GM21737 (cell line): ENCODE results near the gene AGAP2.
"Not testable (repeated sequence)": the region's sequence is repeated elsewhere in the genome, so short reads cannot be mapped to it uniquely, and the experiment has no call there.

Source experiments
- ATAC-seq: cut with Tn5 transposase; IDR thresholded peaks from one replicate; pipeline ENCODE4 v1.9.1; 2021; ENCODE audit warnings: mild to moderate bottlenecking, moderate library complexity; ENCODE audit not compliant: unreplicated experiment

The AGAP2 gene

GRCh38 chr12:57724936-57725740 is 13.4 kb downstream of the AGAP2 start:
- ATAC-seq, result no peak

- no peak for ATAC-seq
Measured at GRCh38 chr12:57724003-57724935, 14.3 kb downstream of the AGAP2 start.

GRCh38 chr12:57723630-57723962 is 14.9 kb downstream of the AGAP2 start:
- ATAC-seq, result no peak

- ATAC-seq, result no peak
Measured at GRCh38 chr12:57722716-57723629, 15.6 kb downstream of the AGAP2 start.

DNA sequence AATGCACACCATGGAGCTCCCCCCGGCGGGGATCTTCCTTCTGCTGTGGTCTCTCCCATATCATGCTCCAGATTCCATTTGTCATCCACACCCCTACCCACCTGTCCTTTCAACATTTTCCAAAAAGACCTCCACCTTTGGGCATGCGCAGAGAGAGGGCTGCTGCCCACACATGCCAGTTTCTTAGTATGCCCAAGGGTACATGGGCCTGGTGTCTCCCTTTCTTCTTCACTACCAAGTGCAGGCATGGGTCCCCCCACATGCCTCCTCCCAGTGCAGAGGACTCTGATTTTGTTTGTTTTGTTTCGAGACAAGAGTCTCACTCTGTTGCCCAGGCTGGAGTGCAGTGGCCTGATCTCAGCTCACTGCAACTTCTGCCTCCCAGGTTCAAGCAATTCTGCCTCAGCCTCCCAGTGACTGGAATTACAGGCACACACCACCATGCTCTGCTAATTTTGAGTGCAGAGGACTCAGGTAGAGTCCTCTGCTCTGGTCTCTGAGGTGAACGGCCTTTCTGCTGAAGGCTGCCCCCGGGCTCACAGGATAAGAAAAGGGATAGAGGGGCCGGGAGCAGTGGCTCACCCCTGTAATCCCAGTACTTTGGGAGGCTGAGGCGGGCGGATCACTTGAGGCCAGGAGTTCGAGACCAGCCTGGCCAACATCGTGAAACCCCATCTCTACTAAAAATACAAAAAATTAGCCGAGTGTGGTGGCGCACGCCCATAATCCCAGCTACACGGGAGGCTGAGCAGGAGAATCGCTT is 16.5 kb downstream of the AGAP2 start:
- not testable (repeated sequence) for ATAC-seq

DNA sequence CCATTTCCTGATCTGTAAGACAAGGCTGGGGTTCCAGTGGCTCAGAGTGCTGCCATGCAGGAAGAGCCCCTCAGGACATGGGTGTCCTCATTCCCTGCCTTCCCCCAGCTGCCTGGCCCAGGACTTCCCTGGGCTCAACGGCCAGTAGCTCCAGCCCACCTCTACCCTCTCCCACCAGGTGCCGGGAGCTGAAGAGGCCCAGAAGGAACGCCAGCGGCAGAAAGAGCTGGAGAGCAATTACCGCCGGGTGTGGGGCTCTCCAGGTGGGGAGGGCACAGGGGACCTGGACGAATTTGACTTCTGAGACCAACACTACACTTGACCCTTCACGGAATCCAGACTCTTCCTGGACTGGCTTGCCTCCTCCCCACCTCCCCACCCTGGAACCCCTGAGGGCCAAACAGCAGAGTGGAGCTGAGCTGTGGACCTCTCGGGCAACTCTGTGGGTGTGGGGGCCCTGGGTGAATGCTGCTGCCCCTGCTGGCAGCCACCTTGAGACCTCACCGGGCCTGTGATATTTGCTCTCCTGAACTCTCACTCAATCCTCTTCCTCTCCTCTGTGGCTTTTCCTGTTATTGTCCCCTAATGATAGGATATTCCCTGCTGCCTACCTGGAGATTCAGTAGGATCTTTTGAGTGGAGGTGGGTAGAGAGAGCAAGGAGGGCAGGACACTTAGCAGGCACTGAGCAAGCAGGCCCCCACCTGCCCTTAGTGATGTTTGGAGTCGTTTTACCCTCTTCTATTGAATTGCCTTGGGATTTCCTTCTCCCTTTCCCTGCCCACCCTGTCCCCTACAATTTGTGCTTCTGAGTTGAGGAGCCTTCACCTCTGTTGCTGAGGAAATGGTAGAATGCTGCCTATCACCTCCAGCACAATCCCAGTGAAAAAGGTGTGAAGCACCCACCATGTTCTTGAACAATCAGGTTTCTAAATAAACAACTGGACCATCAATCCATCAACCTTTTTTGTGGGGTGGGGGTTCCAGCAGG is 17.6 kb downstream of the AGAP2 start:
- ATAC-seq, result no peak

- no peak for ATAC-seq
Measured at GRCh38 chr12:57719777-57720605, 18.6 kb downstream of the AGAP2 start.

- ATAC-seq, result no peak
Measured at GRCh38 chr12:57718641-57719528, 19.7 kb downstream of the AGAP2 start.

- ATAC-seq, result no peak
Measured at GRCh38 chr12:57717846-57718640, 20.5 kb downstream of the AGAP2 start.

- ATAC-seq, result no peak
Measured at GRCh38 chr12:57717131-57717530, 21.4 kb downstream of the AGAP2 start.

- ATAC-seq, result no peak
Measured at GRCh38 chr12:57716305-57716704, 22.2 kb downstream of the AGAP2 start.

- ATAC-seq, result no peak
Measured at GRCh38 chr12:57715786-57716185, 22.8 kb downstream of the AGAP2 start.

GRCh38 chr12:57715036-57715748 is 23.4 kb downstream of the AGAP2 start:
- not testable (repeated sequence) for ATAC-seq

GRCh38 chr12:57713209-57713608 is 25.3 kb downstream of the AGAP2 start:
- no peak for ATAC-seq

- ATAC-seq, result no peak
Measured at GRCh38 chr12:57712701-57713100, 25.8 kb downstream of the AGAP2 start.

DNA sequence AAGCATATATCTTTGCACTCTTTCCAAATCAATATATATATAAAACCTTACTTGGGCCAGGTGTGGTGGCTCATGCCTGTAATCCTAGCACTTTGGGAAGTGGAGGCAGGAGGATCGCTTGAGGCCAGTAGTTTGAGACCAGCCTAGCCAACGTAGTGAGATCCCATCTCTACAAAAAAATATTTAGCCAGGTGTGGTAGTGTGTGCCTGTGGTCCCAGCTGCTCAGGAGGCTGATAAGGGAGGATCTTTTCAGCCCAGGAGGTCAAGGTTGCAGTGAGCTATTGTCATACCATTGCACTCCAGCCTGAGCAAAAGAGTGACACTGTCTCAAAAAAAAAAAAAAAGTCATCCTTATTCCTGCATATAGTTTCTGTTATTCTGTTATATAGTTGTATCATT is 30.2 kb downstream of the AGAP2 start:
- ATAC-seq, result no peak
